H1 (cell line): ENCODE measurements around the gene ACRBP. TPM values are rescaled to one million over a fixed set of nuclear protein-coding genes. Genes with fewer than 3 reads are reported as not detected.

Source experiments
- CTCF ChIA-PET: fragments of 300-600 bp; sonication (Branson Sonifier 250); formaldehyde crosslinking; loops from one replicate; lab custom pipeline; 2021; ENCODE audit not compliant: partially characterized antibody; lab: Charles Lee
- POLR2A ChIA-PET: fragments of 300-600 bp; sonication (Branson Sonifier 250); formaldehyde crosslinking; loops from one replicate; lab custom pipeline; 2021; ENCODE audit warnings: inconsistent platforms; ENCODE audit not compliant: partially characterized antibody; lab: Charles Lee
- DNase-seq, 2 experiments: peaks; one replicate each; pipeline versions ENCODE4 v3.0.0 to v3.0.0-alpha.2; 2010 to 2022; ENCODE audit warnings: low spot score in 2 of 2, low read depth in 1 of 2, mixed read lengths in 1 of 2
- FAIRE-seq: peaks from 2 replicates; lab custom pipeline; 2011; peaks lifted over from hg19 to GRCh38; lab: Jason Lieb, UNC
- H2AFZ ChIP-seq: 2 replicates; pipeline ENCODE4 v1.8.1; 2012; ENCODE audit warnings: low read length, inconsistent platforms
- H2AK5ac ChIP-seq: 2 replicates; pipeline ENCODE4 v1.6.1; 2013; ENCODE audit warnings: low read depth, low read length
- H2BK120ac ChIP-seq: replicated peaks from 2 replicates; pipeline ENCODE3; 2013; ENCODE audit warnings: low read depth, low read length, inconsistent platforms
- H2BK12ac ChIP-seq: 2 replicates; pipeline ENCODE4 v1.6.1; 2013; ENCODE audit warnings: low read depth, low read length
- H2BK15ac ChIP-seq: 2 replicates; pipeline ENCODE4 v1.6.1; 2013; ENCODE audit warnings: low read length
- H2BK20ac ChIP-seq: 2 replicates; pipeline ENCODE4 v1.6.1; 2013; ENCODE audit warnings: low read length
- H2BK5ac ChIP-seq: 2 replicates; pipeline ENCODE4 v1.6.1; 2013; ENCODE audit warnings: low read depth, low read length
- H3K14ac ChIP-seq: 2 replicates; pipeline ENCODE4 v1.6.1; 2013; ENCODE audit warnings: inconsistent platforms; ENCODE audit not compliant: insufficient read length
- H3K18ac ChIP-seq: 2 replicates; pipeline ENCODE4 v1.6.1; 2013; ENCODE audit warnings: low read length; ENCODE audit errors: extremely low read depth
- H3K23ac ChIP-seq: 2 replicates; pipeline ENCODE4 v1.6.1; 2013; ENCODE audit warnings: inconsistent platforms; ENCODE audit not compliant: insufficient read length
- H3K23me2 ChIP-seq: 2 replicates; pipeline ENCODE4 v1.6.1; 2013; ENCODE audit warnings: low read depth, low read length
- H3K27ac ChIP-seq: 2 replicates; pipeline ENCODE4 v1.6.1; 2011; ENCODE audit warnings: low read depth, low read length, inconsistent platforms
- H3K27me3 ChIP-seq, 4 experiments: replicated peaks in 1 of 4; 1 replicate in 1 of 4; 2 replicates in 3 of 4; pipeline versions ENCODE4 v1.6.1 to v1.8.1; 2011 to 2013; ENCODE audit warnings: low read length in 3 of 4, mild to moderate bottlenecking in 3 of 4, inconsistent platforms in 2 of 4, mixed read lengths in 2 of 4, moderate library complexity in 1 of 4; ENCODE audit not compliant: control insufficient read depth in 3 of 4, insufficient read depth in 3 of 4; ENCODE audit errors: extremely low read depth in 1 of 4
- H3K36me3 ChIP-seq, 4 experiments: 2 replicates each; pipeline versions ENCODE4 v1.6.1 to v1.8.1; 2011 to 2013; ENCODE audit warnings: mild to moderate bottlenecking in 4 of 4, low read length in 3 of 4, moderate library complexity in 2 of 4, control low read depth in 1 of 4, inconsistent platforms in 1 of 4; ENCODE audit not compliant: insufficient read depth in 4 of 4, control insufficient read depth in 2 of 4
- H3K4ac ChIP-seq: replicated peaks from 2 replicates; pipeline ENCODE3; 2013; ENCODE audit warnings: low read length, low read depth, mixed read lengths, inconsistent platforms; ENCODE audit not compliant: insufficient read length
- H3K4me1 ChIP-seq, 4 experiments: replicated peaks in 1 of 4; 1 replicate in 1 of 4; 2 replicates in 3 of 4; pipeline versions ENCODE4 v1.6.1 to v1.8.1; 2011 to 2013; ENCODE audit warnings: low read length in 3 of 4, inconsistent platforms in 2 of 4, mixed read lengths in 1 of 4; ENCODE audit not compliant: insufficient read depth in 4 of 4, control insufficient read depth in 3 of 4
- H3K4me2 ChIP-seq, 2 experiments: 2 replicates each; pipeline versions ENCODE4 v1.6.1 to v1.8.1; 2011 to 2013; ENCODE audit warnings: low read depth in 2 of 2, low read length in 2 of 2, control low read depth in 1 of 2, inconsistent platforms in 1 of 2, mild to moderate bottlenecking in 1 of 2; ENCODE audit not compliant: insufficient read depth in 1 of 2
- H3K4me3 ChIP-seq, 4 experiments: fragments of 200-600, 300-600 bp in 1 of 4; sonication (generic), shearing (Covaris generic), sonication (Bioruptor Twin) in 1 of 4; 2 replicates each; pipeline versions ENCODE4 v1.5.1 to v1.8.1; 2011 to 2016; ENCODE audit warnings: low read length in 4 of 4, low read depth in 3 of 4, control low read depth in 2 of 4, inconsistent platforms in 2 of 4, mild to moderate bottlenecking in 2 of 4, mixed read lengths in 1 of 4, moderate library complexity in 1 of 4; ENCODE audit not compliant: insufficient read depth in 2 of 4; ENCODE audit errors: extremely low read depth in 1 of 4
- H3K56ac ChIP-seq: replicated peaks from 2 replicates; pipeline ENCODE3; 2013; ENCODE audit warnings: low read depth, mild to moderate bottlenecking, mixed read lengths, low read length, inconsistent platforms; ENCODE audit not compliant: insufficient read length
- H3K79me1 ChIP-seq: 2 replicates; pipeline ENCODE4 v1.6.1; 2013; ENCODE audit warnings: low read depth, low read length, control low read depth
- H3K79me2 ChIP-seq, 2 experiments: 2 replicates each; pipeline versions ENCODE4 v1.6.1 to v1.8.1; 2012 to 2013; ENCODE audit warnings: low read length in 2 of 2, mild to moderate bottlenecking in 2 of 2, inconsistent platforms in 1 of 2; ENCODE audit not compliant: insufficient read depth in 2 of 2, control insufficient read depth in 1 of 2
- H3K9ac ChIP-seq, 4 experiments: replicated peaks in 1 of 4; 1 replicate in 1 of 4; 2 replicates in 3 of 4; pipeline versions ENCODE4 v1.6.1 to v1.8.1; 2011 to 2013; ENCODE audit warnings: low read depth in 3 of 4, low read length in 3 of 4, control low read depth in 2 of 4, mild to moderate bottlenecking in 2 of 4, moderate library complexity in 2 of 4, inconsistent platforms in 1 of 4; ENCODE audit errors: extremely low read depth in 1 of 4
- H3K9me3 ChIP-seq, 2 experiments: 2 replicates each; pipeline versions ENCODE4 v1.6.1 to v1.8.1; 2012 to 2013; ENCODE audit warnings: mild to moderate bottlenecking in 2 of 2, moderate library complexity in 2 of 2, control low read depth in 1 of 2, inconsistent platforms in 1 of 2, low read depth in 1 of 2, low read length in 1 of 2, mixed read lengths in 1 of 2; ENCODE audit not compliant: insufficient read depth in 2 of 2
- H4K20me1 ChIP-seq, 2 experiments: replicated peaks in 1 of 2; 2 replicates each; pipeline versions ENCODE3 to v1.8.1; 2011 to 2013; ENCODE audit warnings: inconsistent platforms in 2 of 2, low read length in 2 of 2, mild to moderate bottlenecking in 1 of 2; ENCODE audit not compliant: insufficient read depth in 2 of 2, control insufficient read depth in 1 of 2
- H4K5ac ChIP-seq: 2 replicates; pipeline ENCODE4 v1.6.1; 2013; ENCODE audit warnings: low read length, low read depth, mixed read lengths, inconsistent platforms; ENCODE audit not compliant: insufficient read length
- H4K8ac ChIP-seq: 2 replicates; pipeline ENCODE4 v1.8.0; 2013; ENCODE audit warnings: mild to moderate bottlenecking, moderate library complexity, low read length, inconsistent platforms; ENCODE audit not compliant: insufficient read depth; ENCODE audit errors: extremely low read depth
- H4K91ac ChIP-seq: replicated peaks from 2 replicates; pipeline ENCODE3; 2013; ENCODE audit warnings: low read length, mixed read lengths, inconsistent platforms; ENCODE audit not compliant: insufficient read length
- ATF3 ChIP-seq: IDR thresholded peaks from 2 replicates; pipeline ENCODE4 v1.6.1; 2011; ENCODE audit warnings: low read depth, mild to moderate bottlenecking, low read length; ENCODE audit not compliant: insufficient read depth
- CBX5 ChIP-seq: fragments of 300-800, 300-1000 bp; sonication (generic); IDR thresholded peaks from 2 replicates; pipeline ENCODE4 v1.7.1; 2016; ENCODE audit warnings: antibody characterized with exemption, low read length, low read depth
- CHD1 ChIP-seq: IDR thresholded peaks from 2 replicates; pipeline ENCODE4 v1.6.1; 2012; ENCODE audit warnings: low read depth, low read length, improper control_type of control experiment
- KDM4A ChIP-seq: IDR thresholded peaks from one replicate; pipeline ENCODE4 v1.7.1; 2012; ENCODE audit warnings: low read depth, mild to moderate bottlenecking, moderate library complexity, low read length, inconsistent platforms; ENCODE audit not compliant: severe bottlenecking
- MAFK ChIP-seq: IDR thresholded peaks from 2 replicates; pipeline ENCODE4 v1.6.1; 2012; ENCODE audit warnings: low read depth, mild to moderate bottlenecking, improper control_type of control experiment, low read length
- RBBP5 ChIP-seq: IDR thresholded peaks from 2 replicates; pipeline ENCODE4 v1.7.1; 2012; ENCODE audit warnings: low read depth, mild to moderate bottlenecking, inconsistent platforms, low read length, moderate library complexity, borderline replicate concordance
- SP1 ChIP-seq: IDR thresholded peaks from 2 replicates; pipeline ENCODE4 v1.6.1; 2011; ENCODE audit warnings: low read depth, low read length
- TCF12 ChIP-seq: IDR thresholded peaks from 2 replicates; pipeline ENCODE4 v1.6.1; 2011; ENCODE audit warnings: low read depth, mild to moderate bottlenecking, low read length
- WGBS, 2 experiments: shearing (Covaris generic) in 1 of 2; methylation state at CpG; one replicate each; pipeline versions ENCODE4 v1.1.6 to v1.1.7; 2013 to 2015; ENCODE audit warnings: low lambda C conversion rate in 2 of 2, mixed read lengths in 2 of 2, inconsistent platforms in 1 of 2, low coverage in 1 of 2, missing lambda C conversion rate in 1 of 2; ENCODE audit not compliant: insufficient replicate concordance in 2 of 2, insufficient coverage in 1 of 2, insufficient read length in 1 of 2; ENCODE audit errors: extremely low coverage in 1 of 2, missing lambda C conversion rate in 1 of 2; 5-methylcytosine and 5-hydroxymethylcytosine counted together
- polyA plus RNA-seq, 7 experiments: library from polyadenylated mRNA; depleted of rRNA in 3 of 7; stranded (reverse) in 5 of 7; unstranded in 2 of 7; fragments of >200 nt in 5 of 7; fragments of 200-250 nt in 2 of 7; gene quantifications; 1 replicate in 5 of 7; 2 replicates in 1 of 7; 4 replicates in 1 of 7; pipeline versions ENCODE4 v1.2.1 to v1.2.3, GENCODE V29; 2011 to 2013; ENCODE audit warnings: missing spikeins in 2 of 7, mixed read lengths in 2 of 7
- total RNA-seq: library from RNA; stranded (reverse); fragmentation: NEBNext Ultra II Directional; extraction: Animal tissue kit (Norgen Biotek cat#: 25700); gene quantifications from 2 replicates; pipeline ENCODE4 v1.2.1, GENCODE V29; 2021
- TF ChIP-seq, protein P1 (sequence below): IDR thresholded peaks from 2 replicates; pipeline ENCODE4 v1.6.1; 2012; ENCODE audit warnings: inconsistent platforms

The ACRBP gene
- total and polyA plus RNA-seq, 2 of the 8 experiments (the other 6 are each of a cell fraction or from before 2014, with no cell fraction given), result 0.80 to 5.2 TPM

DNA sequence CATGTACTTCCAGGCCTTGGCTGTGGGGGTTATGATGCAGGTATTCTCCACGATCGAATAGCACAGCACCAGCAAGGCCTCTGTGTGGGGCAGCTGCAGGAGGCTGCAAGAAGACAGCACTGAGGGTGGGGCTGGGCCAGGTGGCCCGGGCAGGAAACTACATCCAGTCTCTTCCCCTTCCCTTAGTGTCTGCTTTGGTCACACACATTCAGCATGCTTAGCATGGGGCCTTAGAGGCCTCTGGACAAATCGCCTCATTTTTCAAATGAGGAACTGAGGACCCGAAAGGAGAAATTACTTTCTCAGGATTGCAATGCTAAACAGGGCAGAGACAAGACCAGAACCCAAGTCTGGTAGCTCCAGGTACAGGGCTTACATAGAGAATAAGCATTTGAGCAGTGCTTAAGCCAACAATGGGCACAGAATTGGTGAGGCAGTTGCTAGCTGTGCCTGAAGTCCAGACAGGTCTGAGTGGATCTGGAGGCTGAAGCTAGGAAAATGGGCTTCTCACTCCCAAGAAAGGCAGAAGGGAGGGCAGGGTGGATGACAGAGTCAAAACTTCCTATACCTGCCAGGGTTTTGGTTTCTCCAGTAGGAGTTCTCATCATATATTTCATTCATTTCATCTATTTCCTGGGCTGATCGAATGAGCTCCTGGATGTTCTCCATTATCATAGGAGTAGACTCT lies 3.5 kb downstream of the ACRBP start:
- Histone ChIP-seq H3K23ac (no peak overlapping the region), H2AK5ac (no peak overlapping the region), H4K91ac (no peak overlapping the region), H2BK120ac (no peak overlapping the region), H3K4ac (no peak overlapping the region), H3K4me2 (no peak overlapping the region), H3K23me2 (peaks cover 4% of the 10 kb centered on the region; the same call in 1 of the 2 replicates), H3K4me1 (peaks cover 0 to 5% (median under 1%) of the 10 kb centered on the region in 4 experiments; a peak in 3 of 7 replicates), H2BK15ac (no peak overlapping the region), H3K79me2 (no peaks in the 10 kb centered on the region), H3K56ac (no peak overlapping the region), H2BK5ac (no peak overlapping the region), H4K5ac (no peak overlapping the region), H3K36me3 (no peaks in the 10 kb centered on the region), H2AFZ (no peak overlapping the region), H3K79me1 (no peaks in the 10 kb centered on the region), H3K9me3 (no peaks in the 10 kb centered on the region), H3K27me3 (peaks cover 3 to 7% (median 6%) of the 10 kb centered on the region in 4 experiments; a peak in 4 of 7 replicates), H3K27ac (no peak overlapping the region), H2BK20ac (no peak overlapping the region), H3K18ac (no peak overlapping the region), H3K14ac (no peak overlapping the region), H3K4me3 (no peak overlapping the region), H4K8ac (no peak overlapping the region), H4K20me1 (no peaks in the 10 kb centered on the region), H2BK12ac (no peak overlapping the region), H3K9ac (no peak overlapping the region)
- no peak for TF ChIP-seq TCF12
- no peak for TF ChIP-seq CBX5
- no peak for TF ChIP-seq SP1
- no peak for TF ChIP-seq CHD1
- TF ChIP-seq MAFK, result no peak
- no peak for TF ChIP-seq KDM4A
- TF ChIP-seq ATF3, result no peak
- TF ChIP-seq, protein P1, sequence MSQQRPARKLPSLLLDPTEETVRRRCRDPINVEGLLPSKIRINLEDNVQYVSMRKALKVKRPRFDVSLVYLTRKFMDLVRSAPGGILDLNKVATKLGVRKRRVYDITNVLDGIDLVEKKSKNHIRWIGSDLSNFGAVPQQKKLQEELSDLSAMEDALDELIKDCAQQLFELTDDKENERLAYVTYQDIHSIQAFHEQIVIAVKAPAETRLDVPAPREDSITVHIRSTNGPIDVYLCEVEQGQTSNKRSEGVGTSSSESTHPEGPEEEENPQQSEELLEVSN, result no peak
- no peak for TF ChIP-seq RBBP5
- DNase-seq, result no peak
- FAIRE-seq, result no peak
- ChIA-PET CTCF (interaction anchor here (0.7 to 6.3 kb wide), 18 partner anchors 10 to 220 kb away, joined by 3 to 146 read pairs (median 5); partner anchors contain the start of genes LPAR5, MLF2 and ZNF384), POLR2A (interaction anchor here (0.7 to 3.3 kb wide), 5 partner anchors 12 to 174 kb away, joined by 4 to 18 read pairs (median 4); no protein-coding TSS in a partner anchor)
- WGBS, 2 experiments, result 93% methylated on average over 6 of the region's 6 CpGs; no CpG with 5 or more reads in 1 of the 2 experiments
